ENCODE results near the gene KLHL40. TPM values are rescaled to one million over a fixed set of nuclear protein-coding genes. Genes with fewer than 3 reads are reported as not detected.

KLHL40 gene
- total RNA-seq, 1 experiment from 2014 or later: not detected

GRCh38 chr3:42670670-42671069 is 14.7 kb upstream of the KLHL40 start:
- peaks cover 8 to 9% of the 10 kb centered on the region in 2 experiments for H3K4me1 Mint-ChIP-seq
- Histone ChIP-seq H2AFZ (ENCODE audit: low read length) (no peak overlapping the region), H2BK15ac (ENCODE audit: low read depth, low read length) (no peak overlapping the region), H2AK5ac (ENCODE audit: insufficient read length, low read length) (no peak overlapping the region), H3T11ph (ENCODE audit: low read length) (no peak overlapping the region), H3K56ac (ENCODE audit: insufficient read length, low read depth, low read length) (no peak overlapping the region), H4K91ac (ENCODE audit: insufficient read length, low read depth, low read length) (no peak overlapping the region), H3K27ac (ENCODE audit: insufficient read length, low read depth, low read length) (no peak overlapping the region), H3K4ac (ENCODE audit: low read depth, low read length) (no peak overlapping the region), H4K20me1 (ENCODE audit: control insufficient read depth, insufficient read depth, insufficient read length) (no peaks in the 10 kb centered on the region), H3K14ac (ENCODE audit: insufficient read depth, low read length) (no peak overlapping the region), H3K9ac (ENCODE audit: extremely low read depth, insufficient read length, low read length) (no peak overlapping the region), H2BK120ac (ENCODE audit: low read depth, low read length, poor library complexity, severe bottlenecking) (no peak overlapping the region), H3K27me3 (ENCODE audit: insufficient read depth, low read length) (no peaks in the 10 kb centered on the region), H3K79me2 (ENCODE audit: insufficient read depth, low read length) (no peaks in the 10 kb centered on the region), H4K8ac (replicated peaks; ENCODE audit: insufficient read length, low read depth, low read length) (no peak overlapping the region), H3K79me1 (ENCODE audit: insufficient read depth, low read depth, low read length, poor library complexity, severe bottlenecking) (no peaks in the 10 kb centered on the region), H2BK12ac (ENCODE audit: insufficient read length, low read depth, low read length) (no peak overlapping the region), H3K23me2 (ENCODE audit: insufficient read length, low read depth, low read length, poor library complexity, severe bottlenecking) (no peaks in the 10 kb centered on the region), H2BK5ac (ENCODE audit: insufficient read length, low read length) (no peak overlapping the region), H3K23ac (ENCODE audit: insufficient read length, low read depth, low read length) (no peak overlapping the region), H3K9me3 (ENCODE audit: control insufficient read depth, low read depth, low read length) (no peaks in the 10 kb centered on the region), H3K4me2 (ENCODE audit: insufficient read depth, insufficient read length, low read length) (no peak overlapping the region), H3K18ac (ENCODE audit: insufficient read length, low read depth, low read length) (no peak overlapping the region), H2BK20ac (ENCODE audit: low read depth, low read length, poor library complexity, severe bottlenecking) (no peak overlapping the region), H4K5ac (ENCODE audit: insufficient read length, low read depth, low read length) (no peak overlapping the region), H3K4me1 (ENCODE audit: insufficient read depth, low read length) (no peaks in the 10 kb centered on the region)
- no CpG with 5 or more reads among the region's 1 CpG for WGBS (ENCODE audit: extremely low coverage, insufficient read length, low lambda C conversion rate)
- no peak for TF ChIP-seq CTCF (conservative IDR thresholded peaks at IDR 0.05)
- H3K4me3 Mint-ChIP-seq: no peak overlapping the region
- H3K36me3 Mint-ChIP-seq (ENCODE audit: insufficient read depth in 1 of 3, low read depth in 3 of 3): no peaks in the 10 kb centered on the region; a peak in 2 of 7 replicates
- H3K27me3 Mint-ChIP-seq (ENCODE audit: low read depth): peaks cover 13% of the 10 kb centered on the region
- DNase-seq: no peak
- H3K9me3 Mint-ChIP-seq: peaks cover 2 to 4% of the 10 kb centered on the region in 2 experiments; a peak in 2 of 5 replicates
- no peak overlapping the region for H3K27ac Mint-ChIP-seq

Data from H9 (cell line).